ENCODE measurements around the gene ALDH3B1. TPM values are rescaled to one million over a fixed set of nuclear protein-coding genes. Genes with fewer than 3 reads are reported as not detected.
A peak's percentile ranks its signal among the peaks of the same experiment; 100 is the strongest.
"Not testable (repeated sequence)": the region's sequence is repeated elsewhere in the genome, so short reads cannot be mapped to it uniquely, and the experiment has no call there.

The ALDH3B1 gene, protein sequence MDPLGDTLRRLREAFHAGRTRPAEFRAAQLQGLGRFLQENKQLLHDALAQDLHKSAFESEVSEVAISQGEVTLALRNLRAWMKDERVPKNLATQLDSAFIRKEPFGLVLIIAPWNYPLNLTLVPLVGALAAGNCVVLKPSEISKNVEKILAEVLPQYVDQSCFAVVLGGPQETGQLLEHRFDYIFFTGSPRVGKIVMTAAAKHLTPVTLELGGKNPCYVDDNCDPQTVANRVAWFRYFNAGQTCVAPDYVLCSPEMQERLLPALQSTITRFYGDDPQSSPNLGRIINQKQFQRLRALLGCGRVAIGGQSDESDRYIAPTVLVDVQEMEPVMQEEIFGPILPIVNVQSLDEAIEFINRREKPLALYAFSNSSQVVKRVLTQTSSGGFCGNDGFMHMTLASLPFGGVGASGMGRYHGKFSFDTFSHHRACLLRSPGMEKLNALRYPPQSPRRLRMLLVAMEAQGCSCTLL
- total RNA-seq, result 3.2 TPM

DNA sequence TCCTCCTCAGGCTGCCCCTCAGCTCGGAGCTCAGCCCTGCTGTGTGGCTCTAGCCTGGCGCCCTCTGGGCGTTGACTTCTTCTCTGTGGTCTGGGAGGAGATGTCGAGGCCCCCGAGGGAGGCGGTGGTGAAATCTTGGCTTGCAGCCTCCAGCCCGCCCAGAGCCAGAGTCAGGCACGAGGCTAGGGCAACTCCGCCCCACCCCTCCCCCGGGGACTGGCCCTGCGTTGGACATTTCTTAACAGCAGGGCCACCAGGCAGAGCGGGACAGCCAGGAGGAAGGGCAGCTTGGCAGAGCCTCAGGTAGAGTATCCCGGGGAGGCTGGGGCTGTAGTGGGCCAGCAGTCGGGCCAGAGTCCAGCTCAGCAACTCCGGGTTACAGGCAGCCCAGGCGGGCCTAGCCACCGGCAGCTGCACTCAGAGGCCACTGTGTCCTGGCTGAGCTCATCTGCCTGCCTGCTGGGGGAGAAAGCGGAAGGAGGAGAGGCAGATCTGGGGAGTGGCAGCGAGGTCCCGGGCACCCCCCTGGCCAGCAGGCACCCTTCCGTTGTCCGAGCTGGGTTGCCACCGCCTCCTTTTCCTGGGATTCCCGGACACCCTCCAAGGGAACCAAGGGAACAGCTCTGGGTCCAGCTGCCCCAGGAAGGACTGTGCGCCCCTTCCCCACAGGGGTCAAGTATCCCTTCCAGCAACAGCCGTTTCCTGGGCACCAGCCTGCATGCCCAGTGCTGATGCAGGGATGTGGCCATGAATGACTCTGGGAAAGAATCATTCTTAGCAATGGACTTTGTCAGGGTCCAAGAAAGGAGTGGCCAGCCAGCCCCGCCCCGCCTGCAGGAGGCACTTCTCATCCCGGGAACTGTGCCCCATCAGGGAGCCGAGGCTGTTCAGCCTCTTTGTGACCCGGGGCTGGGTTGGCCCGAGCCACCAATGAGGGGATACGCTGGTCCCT is at the start of gene ALDH3B1:
TSS of gene ALDH3B1 (plus strand) at position 238 of the 952 bp plus-strand sequence. CDS start 4,971 bp downstream, outside the sequence.
- peak; percentile 98 for DNase-seq (ENCODE audit: low spot score)
- ATAC-seq, result peak; percentile 89

- not testable (repeated sequence) for DNase-seq (ENCODE audit: low spot score)
Observed at GRCh38 chr11:67963217-67963616, 46.9 kb upstream of the ALDH3B1 start.

GRCh38 chr11:67963879-67964278 is 46.2 kb upstream of the ALDH3B1 start:
- DNase-seq (ENCODE audit: low spot score); ATAC-seq: not testable (repeated sequence)

More at GRCh38 chr11:67963217-67963616, 46.9 kb upstream of the ALDH3B1 start:
- not testable (repeated sequence) for ATAC-seq

DNA sequence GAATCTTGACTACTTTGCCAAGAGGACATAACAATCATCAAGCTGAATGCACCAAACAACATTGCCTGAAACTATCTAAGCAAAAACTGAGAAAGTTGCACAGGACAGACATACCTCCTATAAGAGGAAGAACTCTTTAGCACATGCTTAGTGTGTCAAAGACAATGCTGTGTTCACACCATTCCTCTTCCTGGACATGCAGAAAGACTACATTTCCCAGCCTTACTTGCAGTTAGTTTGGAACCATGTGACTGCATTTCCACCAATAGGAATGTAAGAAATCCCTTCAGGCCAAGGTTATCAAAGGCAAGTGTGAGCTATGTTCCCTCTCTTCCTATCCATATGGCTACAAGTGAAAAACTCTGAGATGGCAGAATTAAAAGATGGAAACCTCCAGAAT is 45.4 kb upstream of the ALDH3B1 start:
- ATAC-seq; DNase-seq (ENCODE audit: low spot score): not testable (repeated sequence)

DNA sequence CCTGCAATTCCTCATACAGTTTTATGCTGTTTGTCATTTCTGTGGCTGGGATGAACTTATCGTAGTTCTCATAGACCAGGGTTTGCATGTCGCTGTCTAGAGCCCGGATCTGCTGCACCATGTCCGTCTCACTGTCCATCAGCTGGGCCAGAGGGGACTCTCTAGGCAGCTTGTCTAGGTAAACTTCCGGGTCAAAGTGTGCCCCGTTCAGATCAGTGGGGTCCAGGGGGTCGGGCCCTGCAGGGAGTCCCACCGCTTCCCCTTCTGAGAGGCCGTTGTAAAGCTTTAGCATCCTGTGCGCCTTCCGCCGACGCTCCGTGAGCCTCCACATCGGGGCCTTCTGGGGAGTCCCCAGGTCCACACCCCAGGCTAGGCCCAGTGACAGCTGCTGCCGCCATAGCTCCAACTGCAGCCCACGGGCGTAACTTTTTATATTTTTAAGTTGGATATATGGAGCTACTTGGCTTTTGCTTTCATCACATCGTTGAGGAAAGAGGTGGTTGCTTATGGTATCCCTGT is 44.2 kb upstream of the ALDH3B1 start:
- not testable (repeated sequence) for DNase-seq (ENCODE audit: low spot score); ATAC-seq

DNA sequence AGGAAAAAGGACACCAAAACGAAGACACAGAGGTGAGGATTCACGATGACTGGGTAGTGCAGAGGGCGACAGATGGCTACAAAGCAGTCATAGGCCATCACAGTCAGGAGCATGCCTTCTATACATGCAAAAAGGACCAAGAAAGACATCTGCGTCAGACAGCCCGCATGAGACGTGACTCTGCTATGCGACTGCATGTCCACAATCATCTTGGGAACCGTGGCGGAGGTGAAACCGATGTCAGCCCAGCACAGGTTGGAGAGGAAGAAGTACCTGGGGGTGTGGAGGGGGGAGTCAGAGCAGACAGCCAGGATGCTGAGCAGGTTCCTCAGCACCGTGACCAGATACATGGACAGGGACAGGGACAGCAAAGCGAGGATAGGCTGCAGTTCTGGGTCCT is 35.4 kb upstream of the ALDH3B1 start:
- DNase-seq (ENCODE audit: low spot score); ATAC-seq: not testable (repeated sequence)

GRCh38 chr11:67978766-67979418 is 31.2 kb upstream of the ALDH3B1 start:
- DNase-seq (ENCODE audit: low spot score); ATAC-seq: not testable (repeated sequence)

DNA sequence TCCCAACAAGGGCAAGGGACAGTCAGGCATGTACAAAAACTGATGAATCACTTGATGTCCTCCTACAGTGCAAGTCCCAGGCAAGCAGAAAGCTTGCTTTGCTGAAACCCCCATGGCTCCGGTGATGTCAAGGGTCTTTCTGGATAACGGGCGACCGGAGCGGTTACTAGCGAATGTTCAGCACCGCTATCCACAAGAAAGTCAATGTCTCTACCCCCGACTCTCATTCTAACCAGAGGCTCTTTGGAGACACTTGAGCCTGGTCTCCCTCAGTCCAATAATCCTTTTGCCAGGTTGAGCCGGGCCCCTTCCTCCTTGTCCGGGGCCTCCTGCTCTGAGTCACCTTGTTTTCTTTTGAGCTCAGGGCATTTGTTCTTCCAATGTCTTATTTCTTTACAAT is 28.9 kb upstream of the ALDH3B1 start:
- DNase-seq (ENCODE audit: low spot score); ATAC-seq: not testable (repeated sequence)

GRCh38 chr11:67982255-67982857 is 27.8 kb upstream of the ALDH3B1 start:
- DNase-seq (ENCODE audit: low spot score); ATAC-seq: not testable (repeated sequence)

- no peak for ATAC-seq
- no peak for DNase-seq (ENCODE audit: low spot score)
Observed at GRCh38 chr11:67983951-67984350, 26.2 kb upstream of the ALDH3B1 start.

- not testable (repeated sequence) for ATAC-seq
Observed at GRCh38 chr11:67985302-67985701, 24.8 kb upstream of the ALDH3B1 start.

DNA sequence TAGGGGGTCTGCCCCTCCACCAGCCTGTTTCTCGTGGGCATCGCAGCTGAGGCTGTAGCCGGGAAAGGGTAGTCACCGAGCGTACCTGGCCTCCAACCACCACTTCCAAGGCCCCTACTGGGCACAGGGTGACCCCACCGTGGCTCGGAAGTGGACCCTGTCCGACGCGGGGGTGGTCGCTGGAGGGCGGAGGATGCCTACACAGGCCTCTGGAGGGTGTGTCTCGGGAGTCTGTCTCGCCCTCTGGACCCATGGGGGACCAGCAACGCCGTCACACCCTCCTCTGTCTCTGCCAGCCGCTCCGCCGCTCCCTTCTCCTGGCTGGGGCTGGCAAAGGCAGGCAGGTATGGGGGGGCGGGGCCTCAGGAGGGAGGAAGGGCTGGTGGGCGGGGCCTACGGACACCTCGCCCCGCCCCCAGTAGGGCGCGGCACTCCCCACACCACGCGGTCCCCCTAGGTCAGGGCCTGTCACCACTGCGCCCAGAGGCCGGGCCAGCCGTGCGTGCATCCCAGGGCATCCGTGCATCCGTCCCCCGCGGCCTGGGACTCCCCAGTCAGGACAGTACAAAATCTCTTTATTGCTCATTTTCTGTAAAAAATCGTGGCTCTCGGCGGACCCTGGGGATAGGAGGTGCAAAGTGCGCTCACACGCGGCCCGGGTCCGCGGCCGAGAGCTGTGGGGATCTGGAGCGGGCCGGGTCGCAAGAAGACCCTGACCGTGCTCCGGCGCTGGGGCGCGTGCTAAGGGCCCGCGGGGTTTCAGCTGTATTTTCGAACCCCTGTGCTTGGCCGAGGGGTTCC is 19.4 kb upstream of the ALDH3B1 start:
- not testable (repeated sequence) for DNase-seq (ENCODE audit: low spot score)
- peak; percentile 44 for ATAC-seq

More at GRCh38 chr11:67985302-67985701, 24.8 kb upstream of the ALDH3B1 start:
- DNase-seq (ENCODE audit: low spot score), result not testable (repeated sequence)

DNA sequence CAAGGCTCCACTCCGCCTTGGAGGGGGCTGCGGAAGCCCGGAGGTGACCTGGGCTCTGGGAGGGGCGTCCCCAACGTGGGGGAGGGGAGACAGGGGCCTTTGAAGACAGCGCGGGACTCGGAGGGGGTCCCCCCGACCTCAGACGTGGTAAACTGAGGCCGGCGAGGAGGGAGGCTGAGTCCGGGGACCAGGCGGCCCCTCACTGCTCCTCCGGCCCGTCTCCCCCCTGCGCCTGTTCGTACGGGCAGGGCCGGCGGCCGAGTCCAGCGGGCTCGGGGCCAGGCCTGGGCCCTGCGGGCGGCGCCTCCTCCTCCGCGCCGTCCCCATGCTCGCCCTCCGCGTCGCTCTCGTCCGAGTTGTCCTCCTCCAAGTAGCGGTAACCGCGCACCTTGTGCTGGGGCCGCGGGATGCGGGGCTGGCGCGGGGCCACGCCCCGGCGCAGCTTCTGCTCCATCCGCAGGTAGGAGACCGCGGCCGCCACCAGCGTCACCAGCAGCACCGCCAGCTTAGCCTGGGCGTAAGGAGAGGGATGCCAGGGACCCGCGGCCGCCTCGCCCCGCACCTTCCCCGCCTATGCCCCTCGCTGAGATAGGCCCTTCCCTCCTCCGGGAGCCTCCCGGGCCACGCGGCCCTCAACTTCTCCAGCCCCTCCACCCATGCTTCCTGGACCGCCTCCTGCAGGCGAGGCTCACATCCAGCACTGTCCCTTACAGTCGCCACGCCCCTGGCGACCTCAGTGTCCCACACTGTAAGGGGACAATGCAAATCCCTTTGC is 18.6 kb upstream of the ALDH3B1 start:
- not testable (repeated sequence) for ATAC-seq; DNase-seq (ENCODE audit: low spot score)

DNA sequence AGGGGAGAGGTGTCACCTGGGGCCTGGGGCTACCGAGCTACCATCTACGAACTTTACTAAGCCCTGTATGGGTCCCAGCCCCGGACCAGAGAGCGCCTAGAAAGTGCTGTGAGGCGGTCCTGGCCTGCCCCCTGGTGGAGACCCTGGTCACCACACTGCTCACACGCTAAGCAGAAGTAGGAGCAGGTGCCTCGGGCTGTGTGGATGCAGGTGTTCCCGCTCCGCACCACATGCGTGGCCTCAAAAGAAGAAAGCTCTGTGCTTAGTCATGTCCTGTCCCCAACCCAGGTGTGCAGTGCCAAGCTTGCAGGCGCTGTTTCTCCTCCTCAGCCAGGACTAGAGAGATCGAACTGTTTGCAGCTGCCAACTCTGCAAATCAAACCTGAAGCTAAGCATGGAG is 16.3 kb upstream of the ALDH3B1 start:
- not testable (repeated sequence) for ATAC-seq; DNase-seq (ENCODE audit: low spot score)

DNA sequence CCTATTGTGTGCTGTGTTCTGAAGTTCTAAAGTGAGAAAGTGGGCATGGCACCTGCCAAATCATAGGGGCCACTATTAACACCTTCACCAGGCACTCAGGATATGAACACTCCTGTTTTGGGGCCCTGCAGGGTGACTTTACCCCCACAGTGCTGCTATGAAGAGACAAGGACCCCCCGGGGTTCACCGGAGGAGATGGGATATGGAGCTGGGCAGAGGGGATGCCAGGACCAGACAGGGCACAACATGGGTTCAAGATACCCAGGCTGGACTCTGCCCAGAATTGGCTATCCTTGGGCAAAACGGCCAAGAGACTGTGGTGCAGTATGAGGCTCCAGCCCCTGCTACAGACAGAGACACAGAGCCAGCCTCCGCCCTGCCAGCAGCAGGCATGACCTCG is 15.7 kb upstream of the ALDH3B1 start:
- ATAC-seq; DNase-seq (ENCODE audit: low spot score): not testable (repeated sequence)

GRCh38 chr11:67995129-67995528 is 15.0 kb upstream of the ALDH3B1 start:
- not testable (repeated sequence) for DNase-seq (ENCODE audit: low spot score); ATAC-seq

DNA sequence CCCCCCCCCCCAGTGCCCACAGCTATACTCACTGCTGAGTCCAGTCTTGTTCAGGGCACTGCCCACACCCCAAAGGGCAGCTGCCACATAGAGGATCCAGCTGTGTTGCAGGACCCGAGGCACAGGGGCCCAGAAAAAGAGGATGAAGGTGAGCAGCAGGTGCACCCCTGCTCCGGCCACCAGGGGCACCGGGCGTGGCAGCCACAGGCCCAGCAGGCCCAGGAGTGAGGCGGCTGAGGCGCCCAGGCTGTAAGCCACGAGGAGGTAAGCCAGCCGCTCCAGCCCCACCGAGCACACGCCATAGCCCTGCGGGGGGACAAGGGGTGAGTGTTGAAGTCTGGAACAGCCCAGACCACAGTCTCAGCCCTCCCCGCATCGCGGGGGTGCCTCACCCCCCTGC is 14.5 kb upstream of the ALDH3B1 start:
- not testable (repeated sequence) for DNase-seq (ENCODE audit: low spot score); ATAC-seq

- ATAC-seq, result no peak
- DNase-seq (ENCODE audit: low spot score), result no peak
Observed at GRCh38 chr11:67996051-67996450, 14.1 kb upstream of the ALDH3B1 start.

All from left lobe of liver (tissue), 2 donors.